Hair follicle dermal papilla cell (primary cell): Measurements from ENCODE around the gene PRMT5. TPM values are rescaled to one million over a fixed set of nuclear protein-coding genes. Genes with fewer than 3 reads are reported as not detected.

Experiments
- total RNA-seq: library from RNA; depleted of rRNA; stranded (reverse); fragments of >200 nt; gene quantifications from 2 replicates; pipeline ENCODE4 v1.2.3, GENCODE V29; 2012

PRMT5 gene
- total RNA-seq: 39.7 and 50.0 TPM in 2 replicates

DNA sequence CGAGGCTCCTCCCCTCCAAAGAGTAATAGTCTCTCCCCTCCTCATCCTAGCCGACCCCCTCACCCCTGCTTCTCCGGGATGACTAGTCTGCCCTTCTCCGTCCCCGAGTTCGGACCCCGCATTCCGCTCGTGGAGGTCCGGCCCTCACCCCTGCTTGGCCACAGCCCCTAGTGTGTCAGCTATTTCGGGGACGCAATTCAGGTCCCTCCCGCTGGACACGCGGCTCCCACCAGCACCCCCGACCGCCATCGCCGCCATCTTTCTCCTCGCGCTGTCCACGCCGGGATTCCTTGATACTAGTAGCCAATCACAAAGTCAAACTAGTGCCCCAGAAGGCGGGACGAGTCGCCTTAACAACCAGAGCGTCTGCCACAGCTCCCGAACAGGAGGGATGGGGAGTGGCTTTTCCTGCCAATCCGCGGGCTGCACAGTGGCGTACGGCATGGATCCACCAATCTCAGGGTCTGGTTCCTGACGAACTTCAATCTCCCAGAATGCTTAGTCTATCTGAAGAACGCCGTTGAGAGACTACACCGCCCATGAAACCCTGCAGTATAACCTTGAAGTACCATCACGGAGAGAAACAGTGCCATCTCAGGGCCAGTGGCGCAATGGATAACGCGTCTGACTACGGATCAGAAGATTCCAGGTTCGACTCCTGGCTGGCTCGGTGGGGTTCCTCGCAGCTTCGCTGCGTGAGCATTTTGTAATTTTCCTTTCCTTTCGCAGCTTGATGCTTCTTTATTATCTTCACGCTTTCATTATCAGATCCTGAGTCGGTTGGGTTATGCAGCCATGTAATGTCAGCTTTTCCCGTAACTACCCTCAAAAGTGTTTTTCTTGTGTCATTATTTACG lies at the start of gene PRMT5:
TSS of gene PRMT5 (minus strand) at position 273 of the 857 bp plus-strand sequence. CDS start at position 258, 15 bp downstream.

DNA sequence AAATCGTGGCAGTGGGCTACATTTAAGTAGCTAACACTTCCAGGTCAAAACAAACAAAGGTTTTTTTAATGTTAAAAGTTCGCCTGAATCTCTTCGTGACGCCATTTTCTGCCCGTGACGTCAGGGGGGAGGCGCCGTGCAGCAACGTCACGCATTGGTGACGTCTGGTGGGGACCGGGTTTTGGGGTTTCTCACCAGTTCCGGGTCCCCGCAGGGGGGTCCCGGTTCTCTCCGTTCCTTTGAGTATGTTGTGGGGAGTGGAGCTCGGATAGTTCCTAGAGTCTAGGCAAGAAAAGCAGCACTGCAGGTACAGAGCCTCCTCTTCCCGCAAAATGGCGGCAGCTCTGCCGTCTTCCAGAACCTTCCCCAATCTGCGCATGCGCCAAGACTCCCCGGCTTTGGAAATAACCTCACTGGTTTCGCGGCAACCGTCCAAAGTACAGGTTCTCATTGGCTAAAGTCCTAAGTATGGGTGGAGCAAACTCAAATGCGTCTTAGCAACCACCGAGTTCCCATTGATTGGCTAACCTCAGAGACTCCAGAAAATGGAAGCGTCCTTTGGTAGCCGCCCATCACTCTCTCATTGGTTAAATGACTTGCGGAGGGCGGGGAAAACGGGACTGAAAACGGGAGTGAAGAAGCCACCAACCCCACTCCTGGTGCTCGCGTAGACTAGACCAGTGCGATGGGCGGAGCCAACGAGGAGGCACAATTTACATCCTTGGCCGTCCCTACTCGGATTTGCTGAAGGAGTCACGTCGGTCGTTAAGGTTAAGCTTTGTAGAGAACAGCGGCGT lies 10.2 kb downstream of the PRMT5 start, which contains the start of gene RBM23:
TSS of gene RBM23 (minus strand) at position 346 of the 797 bp plus-strand sequence.

DNA sequence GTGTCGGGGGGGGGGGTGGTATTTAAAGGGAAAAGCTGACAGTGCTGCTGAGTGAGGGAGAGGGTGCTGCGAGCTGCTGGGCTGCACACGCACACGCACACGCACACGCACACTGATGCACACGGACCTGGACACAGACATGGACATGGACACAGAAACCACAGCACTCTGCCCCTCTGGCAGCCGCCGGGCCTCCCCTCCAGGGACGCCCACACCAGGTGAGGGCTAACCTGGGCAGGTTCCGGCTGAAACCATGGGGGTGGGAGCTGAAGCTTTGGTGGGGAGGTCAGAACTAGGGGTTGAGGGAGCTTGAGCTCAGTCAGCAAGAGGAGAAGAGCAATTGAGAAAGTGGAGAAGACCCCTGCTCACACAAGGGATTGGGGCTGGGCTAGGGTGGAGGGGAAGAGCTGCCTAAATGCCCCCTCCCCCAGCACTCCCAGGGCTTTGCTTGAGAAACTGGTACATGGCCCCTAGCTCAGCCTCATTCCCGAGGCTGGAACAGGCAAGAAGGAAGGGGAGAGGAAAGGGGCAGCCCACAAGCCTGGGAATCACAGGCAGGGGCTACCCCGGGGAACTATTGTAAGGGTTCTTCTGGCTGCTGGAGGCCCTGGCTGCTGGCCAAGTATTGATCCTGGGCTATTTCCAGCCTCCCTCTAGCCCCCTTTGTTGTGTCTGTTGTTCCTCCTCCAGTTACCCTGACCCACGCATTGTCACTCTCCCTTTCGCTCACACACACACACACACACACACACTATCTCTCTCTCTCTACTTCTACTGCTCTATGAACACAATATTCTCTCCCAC lies 45.8 kb downstream of the PRMT5 start, which contains the start of gene REM2:
TSS of gene REM2 (plus strand) at position 50 of the 804 bp plus-strand sequence. CDS start at position 116, 66 bp downstream.

GRCh38 chr14:22871224-22872032 lies 57.7 kb downstream of the PRMT5 start, which contains the start of gene LRP10:
Gene LRP10 (plus strand): TSS chr14:22871740. CDS start chr14:22872304, 564 bp downstream.

Other genes with a start within 250 kb of the PRMT5 start
- 52.1 and 56.8 TPM in 2 replicates for gene OXA1L, start 162.7 kb downstream of the PRMT5 start, total RNA-seq
- gene SLC7A7, start 113.9 kb downstream of the PRMT5 start, total RNA-seq: 6.7 and 10.2 TPM in 2 replicates
- gene MRPL52, start 99.5 kb downstream of the PRMT5 start, total RNA-seq: 19.7 and 22.7 TPM in 2 replicates
- 612 and 680 TPM in 2 replicates for gene MMP14, start 92.8 kb downstream of the PRMT5 start, total RNA-seq
- 152 and 182 TPM in 2 replicates for gene LRP10, start 57.6 kb downstream of the PRMT5 start, total RNA-seq
- gene REM2, start 46.2 kb downstream of the PRMT5 start, total RNA-seq: 0.12 TPM in 1 of 2 replicates, not detected in the other
- gene RBM23, start 10.2 kb downstream of the PRMT5 start, total RNA-seq: 73.2 and 156 TPM in 2 replicates
- gene HAUS4, start 27.7 kb upstream of the PRMT5 start, total RNA-seq: 36.3 and 37.3 TPM in 2 replicates
- gene AJUBA, start 53.2 kb upstream of the PRMT5 start, total RNA-seq: 93.6 and 109 TPM in 2 replicates
- gene C14orf93, start 80.8 kb upstream of the PRMT5 start, total RNA-seq: 13.1 and 15.7 TPM in 2 replicates
- 114 and 115 TPM in 2 replicates for gene PSMB5, start 105.5 kb upstream of the PRMT5 start, total RNA-seq
- gene PSMB11, start 112.8 kb upstream of the PRMT5 start, total RNA-seq: not detected in 2 replicates
- gene CDH24, start 128.1 kb upstream of the PRMT5 start, total RNA-seq: 2.7 and 3.6 TPM in 2 replicates
- 90.7 and 115 TPM in 2 replicates for gene ACIN1, start 165.8 kb upstream of the PRMT5 start, total RNA-seq
- gene C14orf119, start 166.1 kb upstream of the PRMT5 start, total RNA-seq: 38.3 and 40.7 TPM in 2 replicates
- 0.12 TPM in 1 of 2 replicates, not detected in the other for gene CIROP, start 175.6 kb upstream of the PRMT5 start, total RNA-seq
- gene CEBPE, start 189.9 kb upstream of the PRMT5 start, total RNA-seq: not detected in 2 replicates